Right lobe of liver (tissue), 4 donors: Measurements from ENCODE around the gene PCNX1.

Experiments used
- CTCF ChIP-seq, 4 donors: fragments of 200-600 bp in 3 of 4; fragments of 450-650 bp in 1 of 4; IDR thresholded peaks; one replicate each; pipeline versions ENCODE4 v1.5.1 to v1.8.0; 2016 to 2022; ENCODE audit warnings: antibody characterized with exemption in 4 of 4, mild to moderate bottlenecking in 2 of 4
- POLR2A ChIP-seq: fragments of 450-650 bp; IDR thresholded peaks from one replicate; pipeline ENCODE4 v1.6.1; 2017; ENCODE audit warnings: antibody characterized with exemption, mild to moderate bottlenecking
- donor health status: DM: no; HTN: no; CAD: no.
- donor health status: DM: no; HTN: no; CAD: no.
- donor health status: DM: no; HTN: yes; CAD: no.

- TF ChIP-seq CTCF (IDR thresholded peaks at IDR 0.05) (no peak), POLR2A (no peak)
Observed at GRCh38 chr14:71116568-71117122, 209.4 kb downstream of the PCNX1 start.
